IPS-11a (cell line): ENCODE measurements around the gene SARDH.
"Not testable (repeated sequence)": the region's sequence is repeated elsewhere in the genome, so short reads cannot be mapped to it uniquely, and the experiment has no call there.

Source experiments
- H3K4me3 ChIP-seq: one replicate; pipeline ENCODE4 v1.5.1; 2013; ENCODE audit warnings: low read depth, low read length, control low read depth

The SARDH gene

DNA sequence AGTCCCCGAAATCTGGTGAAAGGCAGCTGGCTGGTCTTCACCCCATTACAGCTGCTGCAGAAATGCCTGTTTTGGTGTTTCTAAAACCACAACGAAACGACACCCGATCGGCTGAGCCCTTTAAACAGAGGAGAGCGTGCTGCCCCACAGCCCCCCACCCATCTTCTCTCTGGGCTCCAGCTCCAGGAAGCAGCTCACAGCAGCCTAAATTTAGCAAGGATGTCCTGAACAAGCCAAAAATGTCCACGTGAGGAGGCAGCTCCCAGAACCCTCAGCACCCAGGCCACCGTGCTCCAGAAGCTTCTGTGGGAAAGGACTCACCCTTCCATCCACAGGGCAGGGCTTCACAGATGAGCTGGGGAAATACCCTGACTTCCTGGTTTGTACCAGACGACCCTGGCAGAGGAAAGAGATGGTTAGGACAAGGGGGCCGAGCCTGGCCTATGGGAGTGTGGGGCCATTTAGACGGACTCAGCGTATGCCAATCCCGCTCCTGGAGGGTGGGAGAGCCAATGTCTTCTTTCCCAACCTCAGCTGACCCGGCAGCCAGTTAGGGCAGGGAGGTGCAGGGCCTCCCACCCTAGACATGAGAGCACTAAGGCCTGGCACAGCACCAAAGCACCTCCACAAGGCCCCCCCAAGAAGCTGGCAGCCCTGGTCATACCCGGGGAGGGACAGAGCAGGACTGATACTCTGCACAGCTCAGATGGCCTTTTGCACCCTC, 39.1 kb upstream of the SARDH start:
- H3K4me3 ChIP-seq: no peak overlapping the region

DNA sequence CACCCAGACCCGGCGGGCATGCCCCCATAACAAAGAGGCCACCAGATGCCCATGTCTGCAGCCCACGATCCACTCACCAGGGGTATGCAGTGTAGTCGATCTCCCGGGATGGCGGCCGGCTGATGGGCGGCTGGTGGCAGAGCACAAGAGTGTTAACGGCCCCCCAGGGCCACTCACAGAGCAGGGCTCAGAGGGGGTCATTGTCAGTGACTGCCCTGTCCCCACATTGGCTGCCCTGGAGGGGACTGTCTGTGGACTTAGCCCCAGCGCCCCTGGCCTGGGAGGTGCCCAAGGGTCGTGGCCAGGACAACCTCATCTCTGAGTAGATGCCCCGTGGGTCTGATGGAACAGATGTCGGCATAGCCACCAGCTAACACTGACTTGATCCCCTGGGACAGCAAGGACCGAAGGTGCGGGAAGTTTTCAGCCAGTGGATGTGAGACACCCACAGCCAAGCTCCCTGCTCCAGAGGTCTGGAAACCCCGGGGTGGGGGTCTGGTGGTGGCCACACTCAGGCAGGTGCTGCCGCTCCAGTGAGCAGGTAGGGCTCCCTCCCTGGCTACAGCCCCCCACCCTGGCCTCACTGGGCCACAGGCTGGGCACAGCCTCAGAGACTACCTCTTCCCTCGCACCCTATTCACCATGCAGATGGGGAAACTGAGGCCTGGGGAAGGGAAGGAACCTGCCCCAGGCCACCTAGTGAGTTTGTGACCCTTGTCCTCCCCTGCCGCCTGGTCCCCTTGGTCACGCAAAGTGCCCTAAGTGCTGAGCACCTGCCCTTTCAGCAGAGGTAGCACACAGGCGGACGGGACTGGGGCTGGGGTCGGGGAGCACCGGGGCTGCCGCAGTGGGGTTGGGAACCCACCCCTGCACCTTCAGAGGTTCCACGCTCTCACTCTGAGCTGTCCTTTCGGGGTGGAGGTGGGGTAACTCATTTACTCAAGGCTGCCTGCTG, 38.1 kb upstream of the SARDH start:
- no peak overlapping the region for H3K4me3 ChIP-seq

DNA sequence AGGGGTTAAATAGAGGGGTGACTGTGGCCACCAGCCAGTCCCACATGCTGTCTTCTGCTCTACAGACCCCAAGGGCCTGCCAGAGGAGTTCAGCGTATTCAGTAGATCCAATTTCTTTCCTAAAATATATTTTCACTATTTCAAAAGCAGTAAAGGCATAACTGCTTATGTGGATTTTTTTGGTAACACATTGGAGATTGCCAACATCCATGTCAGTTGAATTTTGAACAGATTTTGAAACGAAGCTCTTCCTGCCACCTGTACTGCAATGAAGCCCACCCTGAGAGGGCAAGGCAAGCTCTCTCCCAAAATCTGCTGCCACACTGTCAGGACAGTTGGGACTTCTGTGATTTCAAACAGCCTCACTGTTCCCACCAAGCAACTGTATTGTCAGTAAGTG, 37.1 kb upstream of the SARDH start:
- no peak overlapping the region for H3K4me3 ChIP-seq

DNA sequence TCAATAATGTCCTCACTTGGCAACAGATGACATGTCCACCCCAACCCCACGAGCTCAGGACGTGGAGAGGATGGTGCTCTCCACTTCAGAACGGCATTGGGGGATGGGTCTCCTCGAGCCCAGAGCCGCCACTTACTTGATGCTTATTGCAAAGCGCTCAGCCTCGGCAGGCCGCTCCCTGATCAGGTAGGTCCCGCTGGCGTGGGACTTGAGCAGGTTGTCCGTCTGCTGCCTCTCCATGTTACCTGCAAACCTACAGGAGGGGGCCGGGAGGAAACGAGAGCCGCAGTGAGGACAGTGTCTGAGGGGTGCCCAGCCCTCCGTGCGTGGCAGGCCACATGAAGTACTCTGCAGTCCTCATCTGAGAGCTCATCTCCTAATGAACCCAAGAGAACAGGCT, 36.6 kb upstream of the SARDH start:
- no peak overlapping the region for H3K4me3 ChIP-seq

DNA sequence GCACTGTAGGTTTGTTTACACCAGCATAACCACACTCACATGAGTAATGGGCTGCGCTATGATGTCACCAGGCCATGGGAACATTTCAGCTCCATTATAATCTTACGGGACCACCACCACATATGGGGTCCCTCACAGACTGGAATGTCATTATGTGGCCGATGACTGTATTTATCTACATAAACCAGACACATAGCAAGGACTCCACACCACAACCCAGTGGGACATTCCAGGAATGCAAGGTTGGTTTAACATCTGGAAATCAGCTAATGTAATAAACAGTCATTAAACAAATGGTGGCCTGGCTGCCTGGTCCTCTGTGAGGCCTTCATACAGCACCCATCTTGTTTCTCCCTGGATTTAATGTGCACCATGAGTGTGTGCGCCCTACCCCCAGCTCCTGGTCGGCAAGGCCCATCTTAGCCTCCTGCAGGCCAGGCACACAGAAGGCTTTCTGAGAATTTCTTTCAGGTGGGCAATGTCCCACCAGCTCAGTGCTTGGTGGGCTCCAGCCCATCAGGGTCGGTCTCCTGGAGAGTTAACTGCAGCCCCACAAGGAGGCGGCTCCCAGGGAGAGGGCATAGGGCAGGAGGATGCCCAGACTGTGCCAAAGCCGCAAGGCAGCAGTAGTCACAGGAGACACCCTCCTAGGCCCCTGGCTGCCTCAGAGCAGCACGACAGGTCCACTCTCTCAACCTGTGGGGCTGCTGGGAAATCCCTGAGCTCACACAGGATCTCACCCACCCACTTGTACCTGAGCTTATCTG, 35.9 kb upstream of the SARDH start:
- H3K4me3 ChIP-seq: no peak overlapping the region

DNA sequence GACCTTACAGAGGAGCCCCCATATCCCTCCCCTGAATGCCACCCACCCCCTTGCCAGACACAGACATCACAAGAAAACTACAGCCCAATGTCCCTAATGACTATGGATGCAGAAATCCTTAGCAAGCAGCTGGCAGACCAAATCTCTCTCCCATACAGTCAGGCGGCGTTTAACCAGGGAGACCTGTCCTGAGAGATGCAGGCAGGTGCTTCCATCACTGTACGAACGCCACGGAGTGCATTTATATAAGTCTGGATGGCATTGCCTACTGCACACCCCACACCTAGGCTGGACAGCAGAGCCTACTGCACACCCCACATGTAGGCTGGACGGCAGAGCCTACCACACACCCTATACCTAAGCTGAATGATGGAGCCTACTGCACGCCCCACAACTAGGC, 34.4 kb upstream of the SARDH start:
- no peak overlapping the region for H3K4me3 ChIP-seq

DNA sequence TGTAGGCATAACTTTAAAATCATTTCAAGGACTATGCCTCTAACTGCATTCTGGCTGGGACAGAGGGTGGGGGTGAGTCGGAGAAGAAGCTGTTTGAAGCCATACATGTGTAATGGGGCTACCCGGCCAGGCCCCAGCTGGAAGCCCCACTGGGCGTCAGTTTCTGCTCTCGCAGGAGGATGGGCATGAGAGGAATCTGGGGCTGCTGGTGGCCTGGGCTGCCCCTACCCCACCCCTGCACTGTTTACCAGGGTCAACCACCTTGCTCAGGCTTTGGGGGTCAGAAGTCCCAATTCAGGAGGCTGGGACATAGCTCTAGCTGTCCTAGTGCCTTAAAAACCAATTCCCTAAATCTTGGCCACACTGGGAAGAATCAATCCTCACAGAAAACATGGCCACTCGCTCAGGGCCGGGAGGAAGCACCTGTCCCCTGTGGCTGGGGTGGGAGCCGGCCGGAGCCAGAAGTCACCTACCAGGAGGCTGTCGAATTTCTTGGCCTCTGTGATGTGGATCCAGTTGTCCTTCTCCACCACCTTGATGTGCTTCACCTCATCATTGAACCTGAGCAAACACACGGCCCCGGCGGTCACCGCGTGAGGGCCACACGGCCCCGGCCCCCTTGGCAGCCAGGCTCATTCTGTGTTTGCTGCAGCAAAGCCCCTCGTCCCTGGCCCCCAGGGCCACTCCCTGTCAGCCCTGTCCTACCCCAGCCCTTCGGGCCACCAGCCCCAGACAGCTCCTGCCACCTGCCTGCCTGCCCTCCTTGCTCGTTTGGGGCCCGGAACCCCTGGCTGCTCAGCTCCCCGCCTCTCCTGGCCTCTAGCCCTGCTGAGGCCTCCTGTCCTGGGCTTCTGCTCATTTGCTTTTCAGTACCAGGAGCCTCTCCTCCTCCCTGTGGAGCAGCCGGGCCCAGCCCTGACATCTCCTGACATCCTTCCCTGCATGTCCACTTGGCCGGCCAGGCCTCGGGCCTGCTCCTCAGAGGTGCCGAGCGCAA, 33.6 kb upstream of the SARDH start:
- H3K4me3 ChIP-seq: no peak overlapping the region

DNA sequence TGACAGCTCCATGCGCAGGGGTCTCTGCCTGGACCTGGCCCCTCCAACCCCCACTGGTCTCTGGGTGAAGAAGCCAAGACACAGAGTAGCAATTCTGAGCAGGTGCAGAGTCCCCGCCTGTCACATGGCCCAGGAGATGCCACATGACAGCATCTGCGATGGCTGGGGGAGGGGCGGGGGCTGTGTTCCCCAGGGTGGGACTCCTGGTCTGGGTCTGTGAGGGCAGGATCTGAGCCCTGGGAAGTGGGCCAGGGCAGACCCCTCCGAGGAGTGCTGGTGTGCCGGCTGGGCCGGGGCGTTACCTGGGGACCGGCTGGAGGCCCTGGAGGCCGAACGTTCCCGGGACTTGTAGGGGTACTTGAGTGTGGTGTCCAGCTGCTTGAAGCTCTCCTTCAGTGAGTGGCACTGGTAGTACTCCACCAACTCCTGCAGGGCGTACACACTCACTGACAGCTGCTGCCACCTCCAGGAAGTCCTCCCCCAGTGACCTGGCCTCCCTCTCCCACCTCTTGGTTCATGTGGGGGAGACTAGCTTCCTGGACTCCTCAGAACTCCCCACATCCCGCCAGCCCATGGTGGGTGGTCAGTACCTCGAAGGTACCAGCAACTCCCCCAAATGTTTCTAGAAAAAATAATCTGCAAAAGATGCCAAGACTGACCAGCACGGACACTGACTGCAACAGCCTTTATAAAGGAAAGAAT, 32.1 kb upstream of the SARDH start:
- no peak overlapping the region for H3K4me3 ChIP-seq

DNA sequence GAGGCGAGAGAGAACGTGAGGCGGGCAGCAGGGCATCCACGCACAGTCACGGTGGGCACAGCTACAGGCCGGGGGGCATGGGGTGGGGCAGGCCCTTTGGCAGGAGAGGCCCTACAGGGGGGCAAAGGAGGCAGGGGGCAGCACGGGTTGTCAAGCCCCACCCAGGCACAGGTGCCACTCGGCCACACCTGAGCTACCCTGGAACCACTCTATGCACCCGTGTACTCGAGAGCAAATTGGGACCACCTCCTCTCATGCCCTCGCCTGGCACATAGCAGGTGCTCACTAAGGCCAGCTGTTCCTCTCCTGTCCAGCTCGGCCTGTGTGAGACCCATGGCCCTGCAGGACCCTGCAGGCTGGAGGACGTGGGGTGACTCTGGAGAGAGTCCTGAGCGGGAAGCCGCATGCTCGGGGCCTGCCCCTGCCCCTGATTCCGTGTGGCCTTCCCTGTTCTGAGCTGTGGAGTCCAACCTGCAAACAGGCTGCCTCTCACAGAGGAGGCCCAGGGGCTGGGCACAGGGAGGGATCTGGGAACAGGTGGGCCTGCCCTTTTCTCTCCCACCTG, 31.4 kb upstream of the SARDH start:
- no peak overlapping the region for H3K4me3 ChIP-seq

DNA sequence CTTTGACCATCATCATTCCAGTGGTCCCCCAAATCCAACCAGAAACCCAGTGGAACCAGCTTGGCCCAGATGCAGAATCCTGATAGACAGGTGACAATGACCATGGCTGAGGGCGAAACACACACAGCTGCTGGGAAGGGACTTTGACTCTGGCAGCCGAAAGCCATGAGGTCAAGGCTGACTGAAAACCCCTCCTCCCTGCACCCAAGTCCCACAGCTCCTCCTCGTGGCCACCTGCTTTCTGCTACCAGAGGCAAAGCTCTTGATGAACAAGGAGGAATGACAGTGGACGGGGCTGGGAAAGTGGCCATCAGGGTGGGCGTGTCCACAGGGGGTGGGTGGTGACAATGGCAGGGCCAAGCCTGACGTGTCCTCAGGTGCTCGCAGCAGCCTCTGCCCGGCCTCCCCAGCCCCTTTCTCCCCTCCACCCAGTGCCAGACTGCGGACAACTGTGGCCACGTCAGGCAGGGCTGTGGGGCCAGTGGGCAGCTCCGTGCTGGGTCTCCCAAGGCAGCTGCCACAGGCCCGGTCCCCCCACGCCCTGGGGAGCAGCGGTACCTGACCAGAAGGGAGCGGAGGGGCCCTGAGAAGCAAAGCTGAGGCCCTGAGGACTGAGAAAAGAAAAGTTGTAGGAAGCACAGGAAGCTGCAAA, 30.8 kb upstream of the SARDH start:
- no peak overlapping the region for H3K4me3 ChIP-seq

DNA sequence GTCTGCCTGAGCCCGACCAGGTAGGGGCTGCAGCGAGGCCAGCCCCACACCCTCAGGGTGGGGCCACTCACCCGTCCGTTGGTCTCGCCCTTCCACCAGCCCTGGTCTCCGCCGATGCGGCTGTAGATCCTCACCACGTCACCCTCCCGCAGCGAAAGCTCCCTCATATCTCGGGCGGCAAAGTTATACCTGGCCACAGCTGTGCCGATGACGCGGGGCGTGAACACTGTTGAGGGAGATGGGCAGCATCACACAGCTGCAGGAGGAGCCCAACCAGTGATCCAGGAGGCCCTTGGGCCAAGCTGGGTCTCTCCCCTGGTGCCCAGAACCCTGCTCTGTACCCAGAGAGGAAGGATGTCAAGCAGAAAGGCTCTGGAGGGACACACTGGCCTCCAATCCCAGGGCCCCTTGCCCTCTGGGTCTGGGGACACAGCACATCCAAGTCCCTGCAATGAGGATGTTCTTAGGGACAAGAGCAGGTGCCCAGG, 30.3 kb upstream of the SARDH start:
- no peak overlapping the region for H3K4me3 ChIP-seq

DNA sequence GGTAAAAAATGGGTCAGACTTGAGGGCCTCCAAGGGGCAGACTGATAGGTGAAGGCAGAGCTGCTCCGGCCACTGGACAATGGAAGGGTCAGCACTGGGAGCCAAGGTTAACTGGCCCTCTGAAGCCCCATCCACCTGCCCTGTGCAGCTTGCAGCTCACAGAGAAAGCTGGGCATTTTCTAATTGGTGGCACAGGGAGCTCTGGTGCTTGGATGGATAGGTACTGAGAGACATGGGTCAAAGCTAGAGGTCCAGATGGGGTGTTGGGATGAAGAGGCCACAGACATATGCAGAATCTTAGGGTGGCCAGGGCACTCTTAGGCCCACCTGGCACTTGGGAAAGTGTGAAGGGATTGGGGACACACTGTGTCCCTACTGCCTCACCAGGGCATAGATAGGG, 29.5 kb upstream of the SARDH start:
- no peak overlapping the region for H3K4me3 ChIP-seq

DNA sequence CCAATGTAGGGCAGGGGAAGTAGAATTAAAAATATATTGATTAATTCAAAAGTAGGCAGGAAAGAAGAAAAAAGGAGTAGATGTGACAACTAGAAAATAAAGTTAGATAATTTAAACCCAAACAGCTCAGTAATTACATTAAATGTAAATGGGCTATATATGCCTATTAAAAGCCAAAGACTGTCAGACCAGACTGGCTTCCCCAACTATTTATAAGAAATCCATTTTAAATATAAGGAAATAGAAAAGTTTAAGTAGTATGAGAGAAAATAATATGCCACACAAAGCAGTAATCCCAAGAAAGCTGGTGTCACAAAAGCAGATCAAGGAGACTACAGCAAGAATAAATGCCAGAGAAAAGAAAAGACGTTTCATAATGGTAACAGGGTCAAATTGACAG, 28.9 kb upstream of the SARDH start:
- H3K4me3 ChIP-seq: no peak overlapping the region

DNA sequence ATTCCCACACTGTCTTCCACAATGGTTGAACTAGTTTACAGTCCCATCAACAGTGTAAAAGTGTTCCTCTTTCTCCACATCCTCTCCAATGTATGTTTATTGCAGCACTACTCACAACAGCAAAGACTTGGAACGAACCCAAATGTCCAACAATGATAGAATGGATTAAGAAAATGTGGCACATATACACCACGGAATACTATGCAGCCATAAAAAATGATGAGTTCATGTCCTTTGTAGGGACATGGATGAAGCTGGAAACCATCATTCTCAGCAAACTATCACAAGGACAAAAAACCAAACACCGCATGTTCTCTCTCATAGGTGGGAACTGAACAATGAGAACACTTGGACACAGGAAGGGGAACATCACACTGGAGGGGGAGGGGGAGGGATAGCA, 28.1 kb upstream of the SARDH start:
- H3K4me3 ChIP-seq: not testable (repeated sequence)

DNA sequence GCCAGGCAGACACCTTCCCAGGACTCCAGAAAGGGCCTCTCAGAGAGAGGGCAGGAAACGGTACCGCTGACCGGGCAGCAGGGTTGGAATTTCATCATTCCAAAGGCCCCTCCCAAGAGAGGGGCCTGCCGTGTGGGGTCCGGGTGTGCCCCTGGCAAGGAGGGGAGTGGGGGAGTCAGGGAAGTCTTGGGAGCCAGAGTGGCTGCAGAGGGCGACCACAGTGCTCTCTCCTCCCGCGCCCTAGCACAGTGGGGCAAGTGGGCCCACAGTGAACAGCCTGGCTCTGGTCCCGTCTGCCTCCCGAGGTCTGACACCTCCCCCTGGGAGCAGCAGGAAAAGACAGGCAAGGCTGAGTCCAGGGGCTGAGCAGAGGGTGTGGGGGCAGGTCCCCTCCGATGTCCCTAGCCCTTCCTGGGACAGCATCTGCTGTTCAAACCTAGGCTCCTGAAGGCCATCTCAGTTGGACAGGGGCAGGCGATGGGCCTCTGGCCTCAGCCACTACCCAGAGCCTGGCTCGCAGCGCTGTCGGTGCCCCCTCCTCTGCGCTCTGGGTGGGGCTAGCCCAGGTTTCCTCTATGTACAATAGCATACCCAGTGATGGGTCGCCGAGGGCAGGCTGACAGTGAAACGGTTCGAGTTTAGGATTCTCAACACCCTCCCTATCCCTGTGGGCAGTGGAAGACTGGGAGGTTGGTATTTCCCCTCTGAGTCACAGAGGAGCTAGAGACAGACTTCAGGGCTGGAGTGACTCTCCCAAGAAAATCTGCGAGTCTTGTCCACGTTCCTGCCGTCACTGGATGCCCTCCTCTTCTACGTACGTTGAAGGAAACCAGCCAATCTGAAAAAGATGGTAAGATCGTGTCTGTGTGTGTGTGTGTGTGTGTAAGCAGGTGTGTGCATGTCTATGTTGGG, 25.4 kb upstream of the SARDH start:
- no peak overlapping the region for H3K4me3 ChIP-seq

DNA sequence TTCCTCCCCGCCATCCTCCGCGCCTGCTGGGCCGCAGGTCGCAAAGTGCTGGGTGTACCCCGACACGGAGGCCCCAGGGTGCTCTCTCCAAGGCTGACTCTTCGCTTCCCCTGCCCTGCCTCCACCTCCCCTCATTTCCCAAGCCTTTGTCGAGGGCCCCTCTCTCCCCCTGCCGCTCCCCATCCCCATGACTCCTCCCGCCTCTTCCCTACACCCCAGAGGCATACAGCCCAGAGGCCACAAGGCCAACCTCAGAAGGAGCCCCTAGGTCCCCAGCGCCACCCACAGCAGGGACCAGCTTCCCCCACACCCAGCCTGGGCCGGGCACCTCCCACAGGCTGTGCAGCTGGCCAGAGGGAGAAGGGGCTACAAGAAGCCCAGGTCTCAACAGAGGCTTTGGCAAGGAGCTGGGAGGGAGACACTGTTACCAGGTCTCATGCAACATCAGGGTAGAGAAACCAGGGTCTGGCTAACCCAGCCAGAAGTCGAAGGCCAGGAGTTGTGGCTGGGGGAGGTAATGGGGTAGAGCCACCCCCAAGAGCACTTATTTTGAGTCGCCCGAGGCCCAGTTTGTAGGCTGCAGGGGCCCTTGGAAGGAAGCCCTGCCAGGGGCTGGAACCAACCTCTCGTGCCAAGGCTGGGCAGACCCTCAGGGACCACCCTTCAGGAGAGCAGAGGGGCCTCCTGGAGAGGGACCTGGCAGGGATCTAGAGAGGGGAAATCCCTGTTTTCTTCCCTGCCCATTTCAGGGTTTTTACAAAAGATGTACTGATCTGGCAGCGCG, 24.5 kb upstream of the SARDH start:
- no peak overlapping the region for H3K4me3 ChIP-seq
